HL-60 (cell line): Measurements from ENCODE around the gene MAT2A.

Experiments used
- CTCF ChIP-seq: IDR thresholded peaks from one replicate; pipeline ENCODE4 v1.5.1; 2011; ENCODE audit warnings: low read length, control low read depth, inconsistent platforms; ENCODE audit not compliant: insufficient read depth
- GABPA ChIP-seq: IDR thresholded peaks from 2 replicates; pipeline ENCODE4 v1.6.1; 2012; ENCODE audit warnings: low read depth
- POLR2AphosphoS5 ChIP-seq: IDR thresholded peaks from 2 replicates; pipeline ENCODE4 v1.6.1; 2012; ENCODE audit warnings: low read depth
- SPI1 ChIP-seq: IDR thresholded peaks from 2 replicates; pipeline ENCODE4 v1.6.1; 2012; ENCODE audit warnings: low read depth, mild to moderate bottlenecking, borderline replicate concordance
- TF ChIP-seq, protein P1 (sequence below): IDR thresholded peaks from 2 replicates; pipeline ENCODE4 v1.6.1; 2012; ENCODE audit warnings: low read depth; ENCODE audit not compliant: insufficient replicate concordance

GRCh38 chr2:85549095-85549494 lies 10.1 kb downstream of the MAT2A start:
- TF ChIP-seq CTCF: no peak
- TF ChIP-seq, protein P1, sequence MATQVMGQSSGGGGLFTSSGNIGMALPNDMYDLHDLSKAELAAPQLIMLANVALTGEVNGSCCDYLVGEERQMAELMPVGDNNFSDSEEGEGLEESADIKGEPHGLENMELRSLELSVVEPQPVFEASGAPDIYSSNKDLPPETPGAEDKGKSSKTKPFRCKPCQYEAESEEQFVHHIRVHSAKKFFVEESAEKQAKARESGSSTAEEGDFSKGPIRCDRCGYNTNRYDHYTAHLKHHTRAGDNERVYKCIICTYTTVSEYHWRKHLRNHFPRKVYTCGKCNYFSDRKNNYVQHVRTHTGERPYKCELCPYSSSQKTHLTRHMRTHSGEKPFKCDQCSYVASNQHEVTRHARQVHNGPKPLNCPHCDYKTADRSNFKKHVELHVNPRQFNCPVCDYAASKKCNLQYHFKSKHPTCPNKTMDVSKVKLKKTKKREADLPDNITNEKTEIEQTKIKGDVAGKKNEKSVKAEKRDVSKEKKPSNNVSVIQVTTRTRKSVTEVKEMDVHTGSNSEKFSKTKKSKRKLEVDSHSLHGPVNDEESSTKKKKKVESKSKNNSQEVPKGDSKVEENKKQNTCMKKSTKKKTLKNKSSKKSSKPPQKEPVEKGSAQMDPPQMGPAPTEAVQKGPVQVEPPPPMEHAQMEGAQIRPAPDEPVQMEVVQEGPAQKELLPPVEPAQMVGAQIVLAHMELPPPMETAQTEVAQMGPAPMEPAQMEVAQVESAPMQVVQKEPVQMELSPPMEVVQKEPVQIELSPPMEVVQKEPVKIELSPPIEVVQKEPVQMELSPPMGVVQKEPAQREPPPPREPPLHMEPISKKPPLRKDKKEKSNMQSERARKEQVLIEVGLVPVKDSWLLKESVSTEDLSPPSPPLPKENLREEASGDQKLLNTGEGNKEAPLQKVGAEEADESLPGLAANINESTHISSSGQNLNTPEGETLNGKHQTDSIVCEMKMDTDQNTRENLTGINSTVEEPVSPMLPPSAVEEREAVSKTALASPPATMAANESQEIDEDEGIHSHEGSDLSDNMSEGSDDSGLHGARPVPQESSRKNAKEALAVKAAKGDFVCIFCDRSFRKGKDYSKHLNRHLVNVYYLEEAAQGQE: no peak
- no peak for TF ChIP-seq POLR2AphosphoS5
- TF ChIP-seq SPI1: no peak
- TF ChIP-seq GABPA: no peak
